Activated effector memory CD4-positive, alpha-beta T cell treated with anti-CD3 and anti-CD28 coated beads, Interleukin-2, amount 50 U/mL, for 16 hours (primary cell): ENCODE data around the gene CAMK2G.

Experiments
- DNase-seq: peaks from one replicate; pipeline ENCODE4 v3.0.0-alpha.2; 2020

CAMK2G gene

DNA sequence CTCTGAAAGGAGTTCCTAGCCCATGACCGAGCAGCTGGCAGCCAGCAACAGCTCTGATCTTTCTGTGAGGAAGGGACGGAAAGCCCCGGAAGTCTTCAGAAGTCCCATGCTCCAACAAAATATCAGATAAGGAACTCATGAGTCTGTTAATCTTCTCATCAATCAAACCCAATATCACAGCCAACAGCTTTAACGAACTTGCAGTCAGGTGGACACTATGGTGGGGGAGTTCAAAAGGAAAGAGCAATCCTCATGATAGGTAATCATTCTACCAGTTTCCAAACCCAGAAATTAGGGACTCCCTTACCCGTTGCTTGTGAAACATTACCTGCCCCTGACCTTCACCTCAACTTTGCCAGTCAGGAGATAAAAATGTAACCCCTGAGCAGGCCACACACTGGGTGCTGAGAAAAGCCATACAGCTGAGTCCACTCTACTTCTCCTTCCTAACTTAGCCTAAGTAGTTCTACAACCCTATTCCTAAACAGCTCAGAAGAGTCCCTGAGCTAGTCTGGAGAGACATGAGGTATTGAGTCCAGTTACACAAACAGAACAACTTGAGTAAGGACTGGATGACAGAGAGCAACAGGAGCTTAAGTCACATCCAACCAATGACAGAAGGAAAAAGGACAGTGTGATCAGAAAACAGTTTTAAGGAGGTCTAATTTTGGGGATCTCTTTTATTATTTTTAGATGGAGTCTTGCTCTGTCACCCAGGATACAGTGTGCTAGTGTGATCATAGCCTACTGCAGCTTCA is 65.1 kb downstream of the CAMK2G start:
- no peak for DNase-seq

DNA sequence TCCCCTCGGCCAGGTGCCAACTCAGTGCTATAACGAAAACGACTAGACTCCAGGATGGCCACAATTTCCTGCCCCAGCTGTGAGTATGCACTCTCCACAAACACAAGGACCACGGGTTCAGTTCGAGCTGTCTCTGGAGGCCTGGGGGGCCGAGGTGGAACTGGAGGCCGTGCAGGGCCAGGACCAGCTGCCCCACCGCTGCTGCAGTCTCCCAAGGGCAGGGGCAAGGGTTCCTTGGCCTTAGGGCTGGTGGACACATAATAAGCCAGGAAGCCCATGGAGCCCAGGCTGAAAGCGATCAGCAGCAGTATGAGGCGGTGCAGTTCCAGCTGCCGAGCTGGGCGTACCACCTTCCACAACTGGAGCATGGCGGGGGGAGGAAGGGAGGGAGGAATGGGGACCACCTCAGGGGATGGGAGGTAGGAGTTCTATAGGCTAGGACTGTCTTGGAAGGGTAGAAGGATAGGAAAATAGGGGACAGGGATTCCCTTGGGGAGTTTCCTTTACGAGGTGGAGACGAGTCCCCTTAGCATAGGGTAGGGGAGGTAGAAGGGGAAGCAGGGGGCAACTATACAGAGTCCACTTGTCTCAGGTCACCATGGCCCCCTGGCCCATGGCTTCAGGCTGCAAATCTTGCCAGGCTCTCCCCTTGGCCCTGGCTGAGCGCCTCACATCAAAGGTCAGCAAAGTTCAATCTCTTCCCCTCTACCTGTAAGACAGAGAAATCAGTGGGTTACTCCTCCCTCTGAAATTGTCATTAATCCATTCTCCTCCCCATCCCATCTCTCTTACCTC is 66.1 kb downstream of the CAMK2G start:
- DNase-seq = no peak

DNA sequence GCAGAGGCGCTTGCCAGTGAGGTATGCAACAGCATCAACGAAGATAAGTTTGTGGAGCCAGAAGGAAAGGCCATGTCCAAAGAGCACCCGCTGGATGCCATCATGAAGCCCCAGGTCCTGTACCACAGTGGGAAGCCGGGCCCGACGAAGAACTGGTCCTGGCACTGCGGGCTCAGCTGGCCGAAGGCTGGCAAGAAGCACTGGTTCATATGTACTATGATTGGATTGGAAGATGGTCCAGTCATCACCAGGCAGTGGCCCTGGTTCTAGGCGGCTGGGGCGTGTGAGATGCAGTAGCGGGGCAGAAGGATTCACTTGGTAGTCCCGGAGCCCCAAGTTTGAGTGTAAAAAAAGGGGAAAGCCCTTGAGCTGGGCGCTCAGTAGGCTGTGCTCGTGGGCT is 66.9 kb downstream of the CAMK2G start:
- DNase-seq = no peak

DNA sequence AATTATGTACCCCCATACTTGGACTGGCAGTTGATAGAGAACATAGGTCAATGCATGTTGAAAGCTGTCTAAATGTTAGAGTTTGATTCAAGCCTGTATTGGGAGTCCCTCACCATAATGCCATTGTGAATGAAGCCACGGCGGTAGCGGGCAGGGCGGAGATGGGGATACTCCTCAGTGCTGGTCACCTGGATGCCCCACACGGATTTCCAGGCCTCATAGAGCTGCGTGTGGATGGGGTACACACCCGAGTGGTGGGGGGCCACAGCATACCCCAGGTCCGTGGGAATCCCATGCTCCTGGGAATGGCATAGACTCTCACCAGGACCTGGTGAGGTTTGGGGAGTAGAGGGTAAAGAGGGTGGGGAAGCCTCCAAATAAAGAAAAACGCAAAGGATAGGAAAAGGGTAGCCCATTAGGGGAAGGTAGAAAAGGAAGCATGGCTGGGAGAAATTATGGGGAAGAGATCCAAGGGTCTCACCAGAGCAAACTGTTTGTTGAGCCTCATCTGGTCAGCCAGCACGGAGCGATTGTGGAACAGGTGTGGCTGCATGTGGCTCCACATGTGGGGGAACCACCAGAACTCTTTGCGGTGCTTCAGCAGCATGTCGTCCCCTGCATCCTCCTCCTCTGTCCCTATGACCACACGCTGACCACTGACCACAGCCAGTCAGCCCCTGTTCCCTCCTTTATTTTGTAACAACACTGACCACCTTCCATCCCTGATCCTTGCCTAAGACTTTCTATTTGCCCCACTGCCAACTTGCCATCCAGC is 68.0 kb downstream of the CAMK2G start:
- no peak for DNase-seq

DNA sequence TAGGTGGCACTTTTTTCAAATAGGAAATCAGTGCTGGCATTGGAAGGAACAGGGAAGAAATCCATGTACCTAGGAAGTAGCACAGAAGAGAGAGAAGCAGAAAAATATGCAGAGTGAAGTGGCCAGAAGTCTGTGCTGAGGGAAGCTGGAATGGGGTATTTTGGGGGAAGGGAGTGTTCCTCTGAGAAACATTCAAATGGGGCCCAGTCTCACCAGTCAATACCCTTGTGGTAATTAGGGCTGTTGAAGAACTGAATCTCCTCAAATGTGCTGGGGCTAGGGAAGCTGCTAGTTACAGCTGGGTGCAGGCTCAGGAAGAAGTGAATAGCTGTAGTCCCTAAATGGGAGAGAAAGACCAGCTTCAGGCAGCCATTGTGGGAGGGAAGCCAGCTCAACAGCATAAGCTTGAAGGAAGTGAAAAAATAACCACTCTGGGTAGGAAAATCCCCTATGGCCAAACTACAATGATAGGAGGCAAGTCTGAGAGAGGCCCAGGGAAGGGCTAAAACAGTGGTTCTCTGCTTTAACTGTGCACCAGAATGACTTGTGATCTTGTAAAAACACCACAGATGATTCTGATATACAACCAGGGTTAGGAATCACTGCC is 70.6 kb downstream of the CAMK2G start:
- no peak for DNase-seq

DNA sequence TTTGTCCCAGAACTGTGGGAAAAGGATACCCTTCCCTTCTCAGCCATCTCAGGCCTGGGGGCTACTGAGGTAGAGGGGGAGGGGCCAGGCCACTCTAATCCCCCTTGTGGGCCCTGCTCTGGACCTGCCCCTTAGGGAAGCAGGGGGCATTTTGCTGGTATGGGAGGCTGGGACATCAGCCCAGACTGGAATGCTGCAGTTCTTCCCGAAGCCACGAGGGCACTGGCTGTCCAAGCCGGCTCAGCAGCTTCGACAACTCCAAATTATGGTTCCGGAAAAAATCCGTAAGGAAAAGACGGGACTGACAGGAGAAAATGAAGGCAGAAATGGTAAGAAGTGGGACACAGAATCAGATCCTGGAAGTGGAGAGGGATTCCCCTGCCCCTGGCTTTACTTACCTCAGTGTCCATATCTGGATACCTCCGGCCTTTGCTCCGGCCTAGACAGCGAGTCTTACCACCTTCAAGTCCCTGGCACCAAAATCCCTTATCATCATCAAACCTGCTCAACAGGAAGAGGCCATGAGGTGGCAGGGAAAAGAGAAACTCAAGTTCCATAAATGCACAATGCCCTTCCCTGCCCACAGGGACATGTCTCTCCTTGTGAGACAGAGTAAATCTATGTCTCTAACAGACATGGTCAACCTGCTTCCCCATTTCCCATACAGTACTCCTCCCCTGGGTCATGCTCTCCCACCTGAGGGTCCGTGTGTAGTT is 71.9 kb downstream of the CAMK2G start:
- no peak for DNase-seq

DNA sequence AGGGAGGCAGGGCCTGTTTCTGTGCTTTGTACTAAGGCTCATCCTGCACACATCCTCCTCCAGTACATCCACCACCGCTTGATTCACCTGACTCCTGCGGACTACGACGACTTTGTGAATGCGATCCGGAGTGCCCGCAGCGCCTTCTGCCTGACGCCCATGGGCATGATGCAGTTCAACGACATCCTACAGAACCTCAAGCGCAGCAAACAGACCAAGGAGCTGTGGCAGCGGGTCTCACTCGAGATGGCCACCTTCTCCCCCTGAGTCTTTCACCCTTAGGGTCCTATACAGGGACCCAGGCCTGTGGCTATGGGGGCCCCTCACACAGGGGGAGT is 73.1 kb downstream of the CAMK2G start:
- no peak for DNase-seq

DNA sequence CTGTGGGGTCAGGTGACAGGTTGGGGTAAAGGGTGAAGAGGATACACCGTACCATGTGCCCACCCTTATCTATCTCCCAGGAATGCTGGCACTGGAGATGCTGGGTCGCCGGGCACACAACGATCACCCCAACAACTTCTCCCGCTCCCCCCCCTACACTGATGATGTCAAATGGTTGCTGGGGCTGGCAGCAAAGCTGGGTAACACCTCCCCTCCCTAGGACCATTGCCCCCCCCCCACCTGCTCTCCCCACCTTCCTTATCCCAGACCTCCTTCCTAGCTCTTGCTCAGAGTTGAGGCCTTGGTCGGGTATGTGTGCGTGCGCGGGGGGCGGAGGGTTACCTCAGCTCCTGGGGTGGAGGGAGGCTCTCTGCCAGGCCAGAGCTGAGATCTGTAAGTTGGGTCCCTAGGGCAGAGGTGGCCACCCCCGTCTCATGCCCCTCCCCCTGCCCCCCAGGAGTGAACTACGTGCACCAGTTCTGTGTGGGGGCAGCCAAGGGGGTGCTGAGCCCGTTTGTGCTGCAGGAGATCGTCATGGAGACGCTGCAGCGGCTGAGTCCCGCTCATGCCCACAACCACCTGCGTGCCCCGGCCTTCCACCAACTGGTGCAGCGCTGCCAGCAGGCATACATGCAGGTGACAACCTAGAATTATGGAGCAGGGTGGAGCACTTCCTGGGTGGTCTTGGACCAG is 73.6 kb downstream of the CAMK2G start:
- DNase-seq = no peak

DNA sequence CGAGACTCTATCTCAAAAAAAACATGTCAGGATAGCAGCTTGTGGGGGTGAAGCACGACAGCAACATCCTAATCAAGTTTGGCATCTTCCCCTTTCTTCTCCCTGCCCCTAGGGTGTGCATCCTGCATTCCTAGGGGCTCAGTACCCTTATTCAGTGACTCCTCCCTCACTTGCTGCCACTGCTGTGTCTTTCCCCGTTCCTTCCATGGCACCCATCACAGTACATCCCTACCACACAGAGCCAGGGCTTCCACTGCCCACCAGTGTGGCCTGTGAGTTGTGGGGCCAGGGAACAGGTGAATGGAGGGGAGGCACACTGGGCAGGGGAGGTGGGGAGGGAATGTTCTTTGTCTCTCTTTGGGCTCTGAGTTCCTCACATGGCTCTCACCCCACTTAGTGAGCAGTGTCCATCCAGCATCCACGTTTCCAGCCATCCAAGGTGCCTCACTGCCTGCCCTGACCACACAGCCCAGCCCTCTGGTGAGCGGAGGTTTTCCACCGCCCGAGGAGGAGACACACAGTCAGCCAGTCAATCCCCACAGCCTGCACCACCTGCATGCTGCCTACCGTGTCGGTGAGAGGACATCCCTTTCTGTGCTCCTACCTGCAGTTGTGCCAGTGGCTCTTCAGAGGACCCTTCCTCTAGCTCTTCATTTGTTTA is 74.3 kb downstream of the CAMK2G start:
- no peak for DNase-seq

DNA sequence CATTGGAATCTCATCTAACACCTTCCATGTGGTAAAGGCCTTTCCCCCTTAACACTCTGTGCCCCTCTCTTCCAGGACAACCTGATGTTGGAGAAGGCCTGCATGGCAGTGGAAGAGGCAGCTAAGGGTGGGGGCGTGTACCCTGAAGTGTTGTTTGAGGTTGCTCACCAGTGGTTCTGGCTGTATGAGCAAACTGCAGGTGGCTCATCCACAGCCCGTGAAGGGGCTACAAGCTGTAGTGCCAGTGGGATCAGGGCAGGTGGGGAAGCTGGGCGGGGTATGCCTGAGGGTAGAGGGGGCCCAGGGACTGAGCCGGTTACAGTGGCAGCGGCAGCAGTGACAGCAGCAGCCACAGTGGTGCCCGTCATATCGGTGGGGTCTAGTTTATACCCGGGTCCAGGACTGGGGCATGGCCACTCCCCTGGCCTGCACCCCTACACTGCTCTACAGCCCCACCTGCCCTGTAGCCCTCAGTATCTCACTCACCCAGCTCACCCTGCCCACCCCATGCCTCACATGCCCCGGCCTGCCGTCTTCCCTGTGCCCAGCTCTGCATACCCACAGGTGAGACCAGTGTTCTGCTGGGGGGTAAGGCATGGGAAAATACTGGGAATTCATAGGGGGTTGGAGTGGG is 75.3 kb downstream of the CAMK2G start:
- no peak for DNase-seq

DNA sequence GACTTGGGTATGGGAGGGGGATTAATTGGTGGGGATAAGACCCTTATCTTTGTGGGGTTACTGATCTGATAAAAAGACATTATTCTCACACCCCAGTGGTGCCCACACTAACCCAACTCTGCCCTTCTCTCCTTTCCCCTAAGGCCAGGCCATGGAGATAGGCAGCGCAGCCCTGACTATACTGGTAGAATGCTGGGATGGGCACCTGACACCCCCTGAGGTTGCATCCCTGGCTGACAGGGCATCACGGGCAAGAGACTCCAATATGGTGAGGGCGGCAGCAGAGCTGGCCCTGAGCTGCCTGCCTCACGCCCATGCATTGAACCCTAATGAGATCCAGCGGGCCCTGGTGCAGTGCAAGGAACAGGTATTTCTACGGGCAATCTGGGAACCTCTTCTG is 76.3 kb downstream of the CAMK2G start:
- DNase-seq = no peak

DNA sequence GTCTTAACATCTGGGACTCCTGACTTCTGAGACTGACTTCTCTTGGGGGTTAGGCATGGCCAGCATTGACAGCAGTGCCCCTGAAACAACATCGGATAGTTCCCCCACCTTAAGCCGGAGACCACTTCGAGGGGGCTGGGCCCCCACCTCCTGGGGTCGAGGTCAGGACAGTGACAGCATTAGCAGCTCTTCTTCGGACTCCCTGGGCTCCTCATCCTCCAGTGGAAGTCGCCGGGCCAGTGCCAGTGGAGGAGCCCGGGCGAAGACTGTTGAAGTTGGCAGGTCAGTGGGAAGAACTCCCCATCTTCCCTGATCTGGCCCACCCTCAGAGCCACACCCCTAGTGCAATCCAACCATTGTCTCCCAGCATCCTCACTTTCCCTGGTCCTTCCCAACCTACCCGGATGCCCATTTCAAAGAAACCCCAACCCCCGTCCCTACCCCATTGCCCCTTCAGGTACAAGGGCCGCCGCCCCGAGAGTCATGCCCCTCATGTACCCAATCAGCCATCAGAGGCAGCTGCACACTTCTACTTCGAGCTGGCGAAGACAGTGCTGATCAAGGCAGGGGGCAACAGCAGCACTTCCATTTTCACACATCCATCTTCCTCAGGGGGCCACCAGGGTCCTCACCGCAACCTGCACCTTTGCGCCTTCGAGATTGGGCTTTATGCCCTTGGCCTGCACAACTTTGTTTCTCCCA is 76.9 kb downstream of the CAMK2G start:
- no peak for DNase-seq

DNA sequence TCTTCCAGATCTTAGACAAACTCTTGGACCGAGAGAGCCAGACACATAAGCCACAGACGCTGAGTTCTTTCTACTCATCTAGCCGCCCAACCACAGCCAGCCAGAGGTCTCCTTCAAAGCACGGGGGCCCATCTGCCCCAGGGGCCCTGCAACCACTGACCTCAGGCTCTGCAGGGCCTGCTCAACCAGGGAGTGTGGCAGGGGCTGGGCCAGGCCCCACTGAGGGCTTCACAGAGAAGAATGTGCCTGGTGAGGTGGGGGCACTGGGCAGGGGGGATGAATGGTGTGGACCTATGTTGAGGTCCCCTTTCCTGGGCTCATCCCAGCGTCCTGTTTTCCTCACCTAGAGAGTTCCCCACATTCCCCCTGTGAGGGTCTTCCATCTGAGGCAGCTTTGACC is 77.6 kb downstream of the CAMK2G start:
- DNase-seq = no peak

DNA sequence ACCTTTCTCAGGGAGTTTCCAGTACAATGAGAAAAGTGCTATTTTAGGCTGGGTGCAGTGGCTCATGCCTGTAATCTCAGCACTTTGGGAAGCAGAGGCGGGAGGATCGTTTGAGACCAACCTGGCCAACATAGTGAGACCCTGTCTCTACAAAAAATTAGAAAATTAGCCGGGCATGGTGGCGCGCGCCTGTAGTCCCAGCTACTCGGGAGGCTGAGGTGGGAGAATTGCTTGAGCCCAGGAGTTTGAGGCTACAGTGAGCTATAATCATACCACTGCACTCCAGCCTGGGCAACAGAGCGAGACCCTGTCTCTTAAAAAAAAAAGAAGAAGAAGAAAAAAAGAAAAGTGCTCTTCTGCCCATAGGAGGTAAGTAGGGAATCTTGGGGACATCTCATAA is 78.3 kb downstream of the CAMK2G start:
- peak; percentile 31 for DNase-seq

DNA sequence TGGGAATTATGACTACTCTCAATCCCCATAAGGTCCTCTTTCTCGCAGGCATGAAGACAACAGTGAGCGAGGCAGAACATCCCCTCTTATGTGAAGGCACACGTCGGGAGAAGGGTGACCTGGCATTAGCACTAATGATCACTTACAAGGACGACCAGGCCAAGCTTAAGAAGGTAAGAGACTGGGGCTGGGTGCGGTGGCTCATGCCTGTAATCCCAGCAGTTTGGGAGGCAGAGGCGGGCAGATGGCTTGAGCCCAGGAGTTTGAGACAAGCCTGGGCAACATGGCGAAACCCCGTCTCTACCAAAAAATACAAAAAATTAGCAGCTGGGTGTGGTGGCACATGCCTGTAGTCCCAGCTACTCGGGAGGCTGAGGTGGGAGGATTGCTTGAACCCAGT is 78.9 kb downstream of the CAMK2G start:
- peak; percentile 33 for DNase-seq

DNA sequence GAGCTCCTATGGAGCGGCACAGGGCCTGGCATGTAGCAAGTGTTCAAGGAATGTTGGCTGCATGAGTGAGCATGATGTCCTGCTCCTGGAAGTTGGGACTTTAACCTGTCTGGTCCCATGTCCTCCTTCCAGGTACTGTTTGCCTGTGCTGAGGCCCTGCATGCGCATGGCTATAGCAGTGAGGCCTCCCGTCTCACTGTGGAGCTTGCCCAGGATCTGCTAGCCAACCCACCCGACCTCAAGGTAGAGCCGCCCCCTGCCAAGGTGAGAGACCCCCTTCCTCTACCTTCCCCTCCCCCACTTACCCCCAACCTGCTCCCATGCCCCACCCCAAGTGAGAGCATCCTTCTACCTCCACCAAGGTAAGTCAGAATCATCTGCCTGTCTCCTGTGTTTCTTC is 80.9 kb downstream of the CAMK2G start:
- peak; percentile 31 for DNase-seq

DNA sequence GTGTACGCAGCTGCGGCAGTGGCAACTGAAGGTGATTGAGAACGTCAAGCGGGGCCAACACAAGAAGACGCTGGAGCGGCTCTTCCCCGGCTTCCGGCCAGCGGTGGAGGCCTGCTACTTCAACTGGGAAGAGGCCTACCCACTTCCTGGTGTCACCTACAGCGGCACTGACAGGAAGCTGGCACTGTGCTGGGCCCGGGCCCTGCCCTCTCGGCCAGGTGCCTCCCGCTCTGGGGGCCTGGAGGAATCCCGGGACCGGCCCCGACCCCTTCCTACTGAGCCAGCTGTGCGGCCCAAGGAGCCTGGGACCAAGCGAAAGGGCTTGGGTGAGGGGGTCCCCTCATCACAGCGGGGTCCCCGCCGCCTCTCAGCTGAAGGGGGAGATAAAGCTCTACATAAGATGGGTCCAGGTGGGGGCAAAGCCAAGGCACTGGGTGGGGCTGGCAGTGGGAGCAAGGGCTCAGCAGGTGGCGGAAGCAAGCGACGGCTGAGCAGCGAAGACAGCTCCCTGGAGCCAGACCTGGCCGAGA is 82.4 kb downstream of the CAMK2G start:
- DNase-seq = peak; percentile 54

DNA sequence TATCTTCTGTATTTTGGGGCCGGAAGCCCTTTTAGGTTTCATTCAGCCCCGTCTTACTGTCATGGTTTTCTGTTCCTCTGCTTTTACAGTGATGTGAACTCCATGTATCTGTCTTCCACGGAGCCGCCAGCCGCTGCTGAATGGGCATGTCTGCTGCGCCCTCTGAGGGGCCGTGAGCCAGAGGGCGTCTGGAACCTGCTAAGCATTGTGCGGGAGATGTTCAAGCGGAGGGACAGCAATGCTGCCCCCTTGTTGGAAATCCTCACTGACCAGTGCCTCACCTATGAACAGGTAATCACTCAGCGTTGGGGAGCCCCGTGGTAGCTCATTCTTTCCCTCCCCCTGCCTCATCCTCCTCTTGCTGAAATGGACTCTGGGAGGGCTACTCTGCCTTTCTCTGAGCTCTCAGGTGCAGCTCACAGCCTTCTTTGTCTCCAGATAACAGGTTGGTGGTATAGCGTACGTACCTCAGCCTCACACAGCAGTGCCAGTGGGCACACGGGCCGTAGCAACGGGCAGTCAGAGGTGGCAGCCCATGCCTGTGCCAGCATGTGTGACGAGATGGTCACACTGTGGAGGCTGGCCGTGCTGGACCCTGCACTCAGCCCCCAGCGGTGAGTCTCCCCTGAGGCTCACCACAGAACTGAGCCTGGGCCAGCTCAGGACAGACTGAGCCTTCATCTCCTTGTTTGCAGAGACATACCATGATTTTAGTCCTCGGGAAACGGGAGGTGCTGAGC is 83.3 kb downstream of the CAMK2G start:
- DNase-seq = peak; percentile 31

DNA sequence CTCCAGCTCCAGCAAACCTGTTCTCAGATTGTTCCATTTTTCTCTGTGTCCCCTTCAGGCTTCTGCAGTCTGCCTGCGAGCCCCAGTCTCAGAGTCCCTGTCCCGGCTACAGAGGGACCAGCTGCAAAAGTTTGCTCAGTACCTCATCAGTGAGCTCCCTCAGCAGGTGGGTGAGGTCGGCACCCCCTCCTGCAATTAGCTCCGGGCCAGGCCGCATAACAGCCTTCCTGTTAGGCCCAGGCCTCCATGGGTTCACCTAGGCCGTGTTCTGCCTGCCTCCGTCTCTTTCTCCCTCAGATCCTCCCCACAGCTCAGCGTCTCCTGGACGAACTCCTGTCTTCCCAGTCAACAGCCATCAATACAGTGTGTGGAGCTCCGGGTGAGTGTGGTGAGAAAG is 84.7 kb downstream of the CAMK2G start:
- DNase-seq = no peak
